Endothelial cell of umbilical vein (primary cell): ENCODE measurements around the gene CDK11B.

Experiments
- CTCF ChIP-seq, 2 donors: IDR thresholded peaks; 1 replicate in 1 of 2; 2 replicates in 1 of 2; pipeline ENCODE4 v1.5.1; 2011; ENCODE audit warnings: low read length in 2 of 2, mild to moderate bottlenecking in 2 of 2, moderate library complexity in 2 of 2, control low read depth in 1 of 2, inconsistent platforms in 1 of 2, low read depth in 1 of 2; ENCODE audit not compliant: insufficient read depth in 1 of 2; ENCODE audit errors: extremely low read depth in 1 of 2
- FOS ChIP-seq: IDR thresholded peaks from 2 replicates; pipeline ENCODE4 v1.6.1; 2011; ENCODE audit warnings: mild to moderate bottlenecking, low read length, moderate library complexity, borderline replicate concordance; ENCODE audit not compliant: insufficient read depth
- POLR2A ChIP-seq: IDR thresholded peaks from 2 replicates; pipeline ENCODE4 v1.6.1; 2012; ENCODE audit warnings: low read depth, mild to moderate bottlenecking, control low read depth, low read length
- POLR2AphosphoS5 ChIP-seq: IDR thresholded peaks from 2 replicates; pipeline ENCODE4 v1.6.1; 2012; ENCODE audit warnings: low read depth, mild to moderate bottlenecking, control low read depth, low read length, moderate library complexity; ENCODE audit not compliant: insufficient read depth

GRCh38 chr1:1597275-1597930, 61.4 kb downstream of the CDK11B start:
- TF ChIP-seq POLR2A: no peak
- peak; percentile 12 to 33 for TF ChIP-seq CTCF (IDR thresholded peaks at IDR 0.05; ENCODE audit: extremely low read depth in 1 of 2, insufficient read depth in 1 of 2, low read depth in 1 of 2, low read length in 2 of 2)
- no peak for TF ChIP-seq POLR2AphosphoS5
- no peak for TF ChIP-seq FOS
